HG02885 (cell line): Measurements from ENCODE around the gene ZFPM1.

Source experiments
- ATAC-seq: cut with Tn5 transposase; IDR thresholded peaks from one replicate; pipeline ENCODE4 v1.9.1; 2021; ENCODE audit warnings: mild to moderate bottlenecking; ENCODE audit not compliant: unreplicated experiment, poor library complexity

The ZFPM1 gene

DNA sequence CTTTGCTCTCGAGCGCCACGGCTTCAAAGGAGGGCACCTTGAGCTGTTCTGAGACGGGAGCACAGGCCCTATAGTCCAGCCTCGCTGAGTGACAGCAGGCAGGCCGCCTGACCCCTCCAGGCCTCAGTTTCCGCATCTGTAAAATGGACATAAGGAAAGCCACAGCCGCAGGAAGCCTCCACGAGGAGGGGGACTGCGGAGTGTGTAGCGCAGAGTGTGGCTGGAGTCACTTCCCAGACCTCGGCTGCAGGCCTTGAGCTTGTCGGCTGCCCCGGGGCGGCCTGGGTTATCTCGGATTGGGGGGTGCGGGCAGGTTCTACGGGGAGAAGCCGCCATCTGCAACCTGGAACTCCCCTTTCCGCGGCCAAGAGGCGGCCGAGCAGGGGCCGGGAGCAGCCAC, 40.8 kb downstream of the ZFPM1 start:
- ATAC-seq: no peak

DNA sequence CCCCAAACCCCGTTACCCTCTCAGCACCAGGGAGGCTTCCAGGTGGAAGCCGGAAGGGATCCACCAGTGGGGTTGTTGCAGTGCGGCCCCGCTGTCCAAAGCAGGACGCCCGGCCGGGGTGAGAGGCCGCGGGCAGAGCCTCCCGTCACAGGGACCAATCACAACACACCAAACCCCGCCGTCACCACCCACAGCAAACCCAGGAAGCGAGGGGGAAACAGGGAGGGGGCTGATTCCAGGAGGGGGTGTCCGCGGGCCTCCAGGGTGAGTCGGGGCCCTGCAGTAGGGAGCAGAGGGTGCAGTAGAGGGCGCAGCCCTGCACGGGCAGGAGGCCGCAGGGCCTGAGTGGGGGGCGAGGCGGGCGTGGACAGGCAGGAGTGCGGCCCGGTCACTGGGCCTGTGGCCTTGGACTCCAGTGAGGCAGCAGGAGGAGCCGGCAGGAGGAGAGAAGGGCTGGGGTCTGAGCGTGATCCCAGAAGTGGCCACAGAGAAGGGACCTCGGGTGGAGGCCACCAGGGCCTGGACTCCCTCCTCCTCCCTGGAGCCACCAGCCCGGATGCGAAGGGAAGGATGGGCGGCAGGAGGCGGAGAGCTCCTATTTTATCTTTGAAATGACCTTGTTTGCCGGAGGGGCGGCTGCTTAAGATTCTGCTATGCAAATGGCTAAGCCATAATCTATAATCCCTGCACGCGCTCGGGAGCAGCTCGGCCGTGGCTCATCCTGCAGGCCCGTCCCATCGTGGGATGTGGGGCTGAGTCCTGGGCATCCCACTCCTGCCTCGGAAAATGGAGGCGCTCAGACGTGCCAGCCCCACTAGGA, 41.5 kb downstream of the ZFPM1 start:
- no peak for ATAC-seq

DNA sequence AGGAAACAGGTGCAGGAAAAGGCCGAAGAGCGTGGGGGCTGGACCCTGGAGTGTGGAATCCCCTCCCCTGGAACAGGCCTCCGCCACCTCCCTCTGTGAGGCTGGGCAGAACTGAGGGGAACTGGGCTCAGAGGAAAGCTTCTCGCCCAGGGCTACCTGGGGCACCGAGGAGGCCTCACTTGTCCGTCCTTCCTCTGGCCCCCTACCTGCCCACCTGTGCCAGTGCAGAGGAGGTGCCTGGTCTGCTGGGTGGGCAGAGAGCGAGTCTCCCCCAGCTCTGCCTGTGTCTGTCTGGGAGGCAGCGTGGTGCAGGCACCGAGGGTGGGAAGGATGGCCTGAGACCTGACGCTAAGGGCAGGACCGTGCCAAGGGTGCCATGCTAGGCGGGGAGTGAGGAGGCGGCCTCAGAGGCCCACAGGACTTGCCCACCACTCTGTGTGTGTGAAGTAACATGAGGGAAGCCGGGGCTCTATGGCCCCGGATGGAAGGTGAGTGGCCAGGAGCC, 42.2 kb downstream of the ZFPM1 start:
- ATAC-seq: no peak

DNA sequence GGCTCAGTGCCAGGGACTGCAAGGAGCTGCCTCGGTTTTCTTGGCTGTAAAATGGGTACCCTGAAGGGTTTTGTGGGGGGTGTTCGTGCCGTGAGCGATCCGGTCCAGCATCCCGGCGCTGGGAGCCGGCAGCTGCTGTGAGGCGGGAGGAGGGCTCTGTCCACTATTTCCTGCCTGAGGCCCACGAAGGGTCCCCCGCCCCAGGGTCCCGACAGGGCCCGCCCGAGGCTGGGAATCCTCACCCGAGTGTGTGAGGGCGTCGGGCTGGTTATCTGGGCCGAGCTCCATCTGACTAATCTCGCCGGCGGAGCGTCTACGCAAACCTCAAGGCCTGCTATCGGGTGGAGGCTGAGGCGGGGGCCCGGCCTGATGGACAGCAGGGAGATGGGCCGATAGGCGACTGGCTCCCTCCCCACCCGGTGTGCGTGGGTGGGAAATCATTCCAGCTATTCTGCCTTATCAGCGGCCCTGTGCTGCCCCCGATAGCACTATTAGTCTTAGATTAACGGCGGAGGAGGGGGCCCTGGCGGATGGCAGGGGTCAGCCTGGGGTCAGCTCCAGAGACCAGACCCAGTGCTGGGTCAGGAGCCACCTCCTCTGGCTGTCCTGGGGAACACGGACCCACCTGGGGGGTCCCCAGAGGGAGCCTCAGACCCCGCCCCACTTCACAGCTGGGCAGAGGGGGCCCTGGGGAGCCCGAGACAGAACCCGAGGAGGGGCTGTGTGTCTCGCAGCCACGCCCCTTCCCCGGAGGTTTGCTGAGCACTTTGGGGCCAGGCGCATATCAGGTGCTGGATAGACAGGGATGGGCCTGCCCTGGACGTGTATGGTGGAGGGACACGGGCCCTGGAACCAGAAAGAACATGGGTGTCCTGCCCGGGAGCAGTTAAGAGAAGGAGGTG, 44.7 kb downstream of the ZFPM1 start:
- no peak for ATAC-seq

DNA sequence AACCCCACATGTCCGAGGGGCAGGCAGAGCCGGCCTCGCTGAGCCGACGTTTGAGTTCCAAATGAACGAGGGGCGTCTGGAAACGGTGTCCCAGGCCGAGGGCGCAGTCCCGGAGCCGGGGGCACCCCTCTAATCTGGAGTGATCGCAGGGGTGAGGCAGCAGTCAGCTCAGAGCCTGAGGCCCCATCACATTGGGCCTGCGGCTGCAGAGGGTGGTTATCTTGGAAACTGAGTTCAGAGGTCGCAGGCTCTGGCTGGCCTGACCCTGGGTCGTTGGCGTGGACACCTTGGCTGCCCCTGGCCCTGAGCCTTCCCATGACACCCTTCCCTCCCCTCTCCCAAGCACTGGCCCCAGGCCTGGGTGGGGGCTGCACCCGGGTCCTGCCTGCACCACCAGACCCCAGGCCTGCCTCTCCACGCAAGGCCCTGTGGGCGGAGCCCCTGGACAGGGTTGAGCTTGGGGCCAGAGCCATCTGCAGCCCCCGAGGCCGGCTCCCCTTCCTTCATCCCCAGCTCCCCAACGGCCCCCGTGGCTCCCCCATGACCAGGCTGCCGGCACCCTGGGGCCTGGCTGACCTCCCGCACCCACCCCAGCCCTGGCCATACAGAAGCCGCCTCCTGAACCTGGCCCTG, 45.6 kb downstream of the ZFPM1 start:
- no peak for ATAC-seq

DNA sequence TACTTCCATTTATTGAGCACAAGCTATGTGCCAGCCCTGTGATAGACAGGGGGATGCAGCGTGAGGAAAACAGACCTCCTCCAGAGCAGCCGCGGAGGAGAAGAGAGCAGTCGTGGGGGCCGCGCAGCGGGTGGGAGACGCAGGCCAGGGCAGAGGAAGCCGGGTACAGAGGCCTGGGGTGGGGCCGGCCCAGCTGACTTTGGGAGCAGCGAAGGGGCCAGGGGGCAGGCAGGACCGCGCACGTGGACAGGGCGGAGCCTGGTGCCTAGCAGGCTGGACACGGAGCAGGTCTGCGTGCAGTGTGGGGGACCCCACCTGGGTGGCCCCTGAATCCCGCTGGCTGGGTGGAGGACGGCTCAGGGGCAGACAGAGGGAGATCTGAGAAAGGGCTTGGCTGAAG, 46.2 kb downstream of the ZFPM1 start:
- ATAC-seq: no peak

DNA sequence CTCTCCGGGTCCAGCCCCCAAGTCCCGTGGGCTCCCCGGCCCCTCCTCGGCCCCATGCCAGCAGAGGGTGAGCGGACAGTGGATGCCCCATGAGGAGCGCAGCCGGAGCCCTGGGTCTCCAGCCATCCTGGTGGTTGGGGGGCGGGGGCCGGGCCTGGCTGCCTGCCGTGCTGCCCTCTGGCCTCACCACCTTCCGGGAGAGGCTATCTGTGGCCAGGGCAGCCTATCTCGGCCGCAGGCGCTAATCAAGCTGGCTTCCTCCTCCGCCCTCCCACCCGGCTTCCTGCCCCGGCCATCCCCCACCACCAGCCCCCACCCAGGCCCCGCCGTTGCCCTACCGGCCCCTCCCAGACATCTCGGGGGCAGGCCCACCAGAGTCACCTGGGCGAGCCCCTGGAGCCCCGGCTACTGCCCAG, 46.8 kb downstream of the ZFPM1 start:
- ATAC-seq: no peak

DNA sequence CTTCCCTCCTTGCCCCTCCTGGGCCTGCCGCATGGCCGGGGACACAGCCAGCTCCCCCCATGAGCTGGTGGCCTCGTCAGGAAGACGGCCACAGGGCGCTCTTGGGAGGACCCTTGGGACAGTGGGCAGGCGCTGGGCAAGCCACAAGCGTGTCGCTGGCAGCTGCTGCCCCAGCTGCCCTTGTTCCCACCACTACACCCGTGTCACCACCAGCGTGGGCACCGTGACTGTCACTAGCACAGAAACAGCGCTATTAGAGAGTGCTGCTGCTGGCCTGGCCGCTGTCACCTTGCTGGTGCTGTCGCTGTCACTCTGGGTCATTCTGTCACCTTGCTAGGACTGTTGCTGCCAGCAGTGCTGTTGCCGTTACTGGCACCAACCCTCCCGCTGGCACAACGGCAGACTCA, 47.2 kb downstream of the ZFPM1 start:
- ATAC-seq: no peak

DNA sequence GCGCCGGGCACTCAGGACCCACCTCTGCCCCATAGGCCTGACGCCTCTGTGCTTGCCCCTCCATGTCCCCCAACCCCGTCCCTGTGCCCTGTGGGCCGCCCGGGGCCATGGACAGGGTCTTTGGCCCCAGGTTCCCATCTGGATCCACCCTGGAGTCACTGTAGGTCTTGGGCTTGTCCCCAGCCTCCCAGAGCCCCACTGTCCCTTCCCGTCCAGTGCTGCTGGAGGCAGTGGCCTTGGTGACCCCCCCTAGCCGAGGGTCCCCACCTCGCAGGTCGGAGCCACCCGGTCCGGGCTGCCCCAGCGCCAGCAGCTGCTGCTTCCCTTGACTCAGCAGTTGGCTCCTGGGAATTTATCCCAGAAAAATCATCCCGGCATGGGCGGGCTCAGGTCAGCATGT, 49.3 kb downstream of the ZFPM1 start:
- ATAC-seq: no peak

DNA sequence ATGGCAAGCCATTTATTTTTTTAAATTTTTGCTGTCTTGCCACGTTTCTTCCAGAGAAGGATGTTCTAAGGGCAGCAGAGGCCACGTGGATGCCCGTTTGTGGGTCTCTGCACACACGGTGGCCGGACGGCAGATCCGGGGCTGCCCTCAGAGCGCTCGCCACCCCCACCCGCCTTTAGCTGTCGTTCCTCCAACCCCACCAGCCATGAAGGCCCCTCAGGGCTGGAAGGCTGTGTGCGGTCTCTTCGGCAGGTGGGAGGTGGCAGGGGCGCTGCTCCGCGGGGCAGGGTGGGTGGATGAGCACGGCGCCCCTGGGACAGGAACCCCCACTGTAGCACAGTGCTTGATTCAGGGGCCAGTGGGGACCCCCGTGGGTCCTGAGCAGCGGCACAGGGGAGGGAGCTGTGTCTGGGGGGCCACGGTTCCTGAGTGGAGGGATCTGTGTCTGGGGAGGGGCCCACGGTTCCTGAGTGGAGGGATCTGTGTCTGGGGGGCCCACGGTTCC, 49.7 kb downstream of the ZFPM1 start:
- no peak for ATAC-seq

DNA sequence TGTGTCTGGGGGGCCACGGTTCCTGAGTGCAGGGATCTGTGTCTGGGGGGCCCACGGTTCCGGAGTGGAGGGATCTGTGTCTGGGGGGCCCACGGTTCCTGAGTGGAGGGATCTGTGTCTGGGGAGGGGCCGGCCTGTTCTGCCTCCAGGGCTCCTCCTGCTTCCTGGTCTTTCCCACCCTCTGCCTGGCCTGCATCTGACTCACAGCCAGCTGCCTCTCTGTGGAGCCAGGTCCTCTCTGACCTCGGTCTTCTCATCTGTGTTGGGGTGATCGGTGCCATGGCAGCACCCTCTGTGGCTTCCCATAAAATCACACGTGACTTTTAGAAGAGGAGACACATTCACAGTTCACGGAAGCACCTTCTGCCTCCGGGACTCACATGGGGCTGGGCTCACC, 50.3 kb downstream of the ZFPM1 start:
- ATAC-seq: no peak

DNA sequence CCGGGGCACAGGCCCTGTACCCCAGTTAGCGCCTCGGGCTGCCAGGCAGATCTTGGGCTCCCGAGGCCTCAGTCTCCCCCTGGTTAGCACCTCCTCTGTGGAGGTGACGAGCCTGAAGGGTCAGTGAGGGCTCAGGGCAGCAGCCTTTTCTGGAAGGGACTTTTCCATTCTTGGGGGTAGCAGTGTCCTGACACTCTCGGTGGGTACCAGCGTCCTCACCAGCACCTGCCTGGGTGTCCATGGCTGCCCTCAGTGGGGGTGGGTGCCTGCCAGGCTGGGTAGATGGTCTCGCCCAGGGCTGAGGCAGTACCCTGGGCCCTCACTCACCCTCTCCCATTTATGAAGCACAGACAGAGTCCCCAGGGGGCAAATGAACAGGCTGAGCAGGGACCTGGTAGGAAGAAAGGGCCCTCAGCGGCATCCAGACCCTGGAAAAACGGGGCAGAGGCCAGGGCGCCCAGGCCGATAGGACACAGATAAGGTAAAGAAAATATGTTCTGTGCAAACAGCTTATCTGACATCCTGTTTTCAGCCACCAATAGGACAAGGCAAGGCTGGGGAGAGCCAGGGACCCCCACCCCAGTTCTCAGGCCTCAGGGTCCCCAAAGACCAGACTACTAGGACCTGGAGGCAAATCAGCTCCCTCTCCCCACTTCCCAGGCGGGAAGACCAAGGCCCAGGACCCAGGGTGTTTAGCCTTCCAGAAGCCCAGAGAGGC, 50.9 kb downstream of the ZFPM1 start:
- ATAC-seq: no peak

DNA sequence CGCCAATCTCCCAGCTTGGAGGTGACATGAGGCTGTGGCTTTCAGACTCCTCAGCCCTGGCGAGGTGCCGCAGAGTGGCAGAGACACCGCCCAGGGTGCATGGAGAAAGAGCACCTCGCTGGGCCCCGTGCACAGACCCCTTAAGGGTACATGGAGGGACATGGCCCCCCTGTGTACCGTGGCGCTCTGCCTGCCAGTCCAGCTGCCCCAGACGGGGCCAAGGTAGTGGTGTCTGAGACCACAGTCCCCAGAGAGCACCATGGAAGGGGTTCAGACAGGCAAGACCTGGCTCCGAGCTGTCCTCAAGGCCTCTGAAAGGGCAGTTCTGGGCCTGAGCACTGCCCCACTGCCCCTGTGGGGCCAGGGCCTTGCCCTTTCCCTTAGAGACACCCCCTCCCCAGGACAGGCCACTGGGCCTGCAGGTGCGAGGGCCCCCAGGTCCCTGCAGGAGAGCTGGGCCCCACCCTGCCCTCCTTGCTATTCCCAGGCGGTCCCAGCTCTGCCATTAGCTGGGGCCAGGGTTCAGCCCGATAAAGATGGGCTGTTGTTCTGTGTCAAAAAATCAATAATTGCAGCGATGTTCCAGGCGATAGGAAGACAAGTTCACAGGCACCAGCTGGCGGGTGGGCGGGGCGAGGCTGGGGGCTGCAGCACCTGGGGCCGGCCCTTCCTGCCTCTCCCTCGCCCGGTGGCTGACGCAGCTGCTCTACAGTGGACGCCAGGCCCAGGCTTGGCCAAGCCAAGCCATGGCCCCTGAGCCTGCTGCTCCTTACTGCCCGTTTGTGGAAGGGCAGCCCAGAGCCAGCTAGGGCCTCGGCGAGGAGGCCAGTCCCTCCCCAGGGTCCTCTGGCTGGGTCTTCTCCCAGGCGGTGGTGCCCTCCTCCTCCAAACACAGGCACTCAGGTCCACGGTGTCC, 51.7 kb downstream of the ZFPM1 start:
- ATAC-seq: no peak

DNA sequence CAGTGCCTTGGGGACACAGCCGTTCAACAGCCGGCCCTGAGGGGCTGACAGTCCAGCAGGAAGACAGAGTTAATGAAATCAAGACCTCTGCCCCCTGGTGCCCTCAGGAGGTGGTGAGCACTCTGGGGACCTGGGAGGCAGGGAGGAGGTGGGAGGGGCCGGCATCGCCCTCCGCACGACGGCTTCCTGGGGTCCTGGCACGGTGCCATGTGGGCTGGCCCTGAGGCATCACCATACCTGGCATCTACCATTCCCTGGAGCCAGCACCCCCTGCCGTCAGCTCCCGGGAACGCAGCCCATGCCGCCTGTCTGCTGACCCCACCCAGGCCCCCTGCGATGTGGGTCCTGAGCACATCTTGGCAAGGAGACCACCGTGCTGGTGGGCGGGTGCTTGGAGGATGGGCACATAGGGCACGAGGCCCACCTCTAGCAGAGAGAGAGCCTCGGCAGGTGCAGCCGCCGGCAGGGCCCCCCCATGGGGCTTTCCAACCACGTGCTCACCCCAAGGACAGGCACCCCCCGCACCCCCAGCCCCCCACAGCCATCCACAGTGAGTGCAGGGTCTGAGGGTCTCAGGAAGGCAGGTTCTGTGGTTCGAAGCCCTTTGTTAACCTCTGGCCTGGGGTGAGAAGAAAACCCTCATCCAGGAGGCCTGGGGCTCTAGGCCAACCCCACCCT, 52.5 kb downstream of the ZFPM1 start:
- ATAC-seq: no peak

DNA sequence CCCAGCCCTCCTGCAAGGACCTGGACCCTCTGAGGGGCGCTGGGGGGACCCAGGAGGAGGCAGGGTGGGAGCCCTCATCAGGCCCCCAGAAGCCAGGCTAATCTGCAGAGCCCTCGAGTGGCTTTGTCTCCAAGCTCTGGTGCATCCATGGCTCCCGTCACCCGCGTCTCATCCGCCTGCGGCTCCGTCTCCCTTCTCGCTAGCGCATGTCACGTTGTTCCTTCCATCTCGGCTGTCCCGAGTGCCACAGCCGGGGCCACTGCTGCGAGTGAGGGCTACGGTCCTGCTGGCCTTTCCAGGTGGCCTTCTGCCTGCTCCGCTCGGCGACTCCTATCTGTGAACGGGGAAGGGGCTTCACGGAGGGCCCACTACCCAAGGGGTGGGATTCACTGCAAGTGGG, 53.6 kb downstream of the ZFPM1 start:
- no peak for ATAC-seq

DNA sequence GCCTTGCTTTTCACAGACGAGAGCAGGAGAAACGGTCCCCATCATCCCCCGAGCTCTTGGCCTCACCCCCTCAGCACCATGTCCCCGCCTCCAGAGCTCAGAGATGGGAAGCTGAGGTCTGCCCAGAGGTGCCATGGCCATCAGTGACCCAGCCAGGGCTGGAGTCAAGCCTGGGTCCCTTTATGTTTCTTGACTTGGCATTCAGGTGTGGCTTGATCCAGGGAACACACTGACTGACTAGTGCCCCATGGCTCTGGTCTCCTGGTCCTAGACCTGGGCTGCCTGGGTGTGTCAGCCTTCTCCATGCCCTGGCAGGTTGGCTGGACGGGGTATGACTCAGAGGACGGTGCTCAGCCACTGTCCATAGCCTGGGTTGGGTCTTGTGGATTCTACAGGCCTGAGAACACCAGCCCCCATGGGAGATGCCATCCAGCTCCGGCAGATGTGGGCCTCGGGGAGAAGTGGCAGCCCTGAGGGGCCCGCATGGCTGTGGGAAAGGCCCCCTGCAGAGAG, 54.2 kb downstream of the ZFPM1 start:
- no peak for ATAC-seq

DNA sequence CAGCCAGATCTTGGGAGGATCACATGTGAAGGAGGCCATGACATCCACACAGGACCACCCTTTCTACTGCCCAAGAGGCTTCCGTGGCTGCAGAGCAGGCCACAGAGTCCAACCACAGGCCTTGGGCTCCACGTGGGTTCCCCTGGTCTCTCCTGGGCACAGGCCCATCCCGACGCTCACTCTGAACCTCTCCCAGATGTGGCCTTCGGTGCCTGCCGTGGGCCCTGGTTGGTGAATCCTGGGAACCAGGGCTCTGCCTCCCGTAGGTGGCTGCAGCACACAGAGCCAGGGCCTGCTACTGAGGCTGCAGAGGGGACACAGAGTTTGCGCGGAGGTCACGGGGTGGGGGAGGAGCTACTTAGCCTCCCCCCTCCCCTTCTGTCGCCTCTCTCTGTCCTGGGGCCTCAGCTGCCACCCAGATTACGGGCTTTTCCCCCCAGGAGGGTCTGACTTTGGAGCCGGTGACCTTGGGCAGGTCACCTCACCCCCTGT, 55.3 kb downstream of the ZFPM1 start:
- no peak for ATAC-seq
